ENCODE data around the gene EME1. TPM values are rescaled to one million over a fixed set of nuclear protein-coding genes. Genes with fewer than 3 reads are reported as not detected.
"Not testable (repeated sequence)": the region's sequence is repeated elsewhere in the genome, so short reads cannot be mapped to it uniquely, and the experiment has no call there.

Gene EME1
- polyA plus RNA-seq, 1 donor, result 3.5 TPM

- DNase-seq, result no peak
- Histone ChIP-seq H3K36me3 (ENCODE audit: control insufficient read depth, insufficient read depth, low read length) (no peaks in the 10 kb centered on the region), H3K4me3 (ENCODE audit: low read length) (no peak overlapping the region), H3K4me1 (ENCODE audit: control insufficient read depth, insufficient read depth, low read length) (peaks cover 3% of the 10 kb centered on the region), H3K27me3 (ENCODE audit: control insufficient read depth, insufficient read depth, low read length) (no peaks in the 10 kb centered on the region), H3K9me3 (ENCODE audit: control insufficient read depth, low read depth, low read length) (peaks cover 2% of the 10 kb centered on the region), H3K27ac (ENCODE audit: low read length) (no peak overlapping the region)
- WGBS (ENCODE audit: insufficient coverage, low lambda C conversion rate), result 100% methylated on average over 1 of the region's 3 CpGs
Observed at GRCh38 chr17:50414808-50415207, 41.8 kb downstream of the EME1 start.

GRCh38 chr17:50419577-50419976 lies 46.5 kb downstream of the EME1 start:
- H3K4me1 ChIP-seq (ENCODE audit: control insufficient read depth, insufficient read depth, low read length), result peaks cover 17% of the 10 kb centered on the region
- H3K4me3 ChIP-seq (ENCODE audit: low read length); H3K27ac ChIP-seq (ENCODE audit: low read length); H3K36me3 ChIP-seq (ENCODE audit: control insufficient read depth, insufficient read depth, low read length); H3K9me3 ChIP-seq (ENCODE audit: control insufficient read depth, low read depth, low read length); H3K27me3 ChIP-seq (ENCODE audit: control insufficient read depth, insufficient read depth, low read length); DNase-seq: not testable (repeated sequence)
- WGBS (ENCODE audit: insufficient coverage, low lambda C conversion rate), result no CpG with 5 or more reads among the region's 10 CpGs

GRCh38 chr17:50420419-50421112 lies 47.5 kb downstream of the EME1 start:
- Histone ChIP-seq H3K4me1 (ENCODE audit: control insufficient read depth, insufficient read depth, low read length) (peaks cover 27% of the 10 kb centered on the region), H3K36me3 (ENCODE audit: control insufficient read depth, insufficient read depth, low read length) (no peaks in the 10 kb centered on the region), H3K27me3 (ENCODE audit: control insufficient read depth, insufficient read depth, low read length) (no peaks in the 10 kb centered on the region), H3K9me3 (ENCODE audit: control insufficient read depth, low read depth, low read length) (peaks cover 3% of the 10 kb centered on the region), H3K4me3 (ENCODE audit: low read length) (no peak overlapping the region), H3K27ac (ENCODE audit: low read length) (no peak overlapping the region)
- DNase-seq, result no peak
- 100% methylated on average over 2 of the region's 6 CpGs for WGBS (ENCODE audit: insufficient coverage, low lambda C conversion rate)

GRCh38 chr17:50421308-50422051 lies 48.5 kb downstream of the EME1 start:
- 88% methylated on average over 1 of the region's 3 CpGs for WGBS (ENCODE audit: insufficient coverage, low lambda C conversion rate)
- H3K9me3 ChIP-seq (ENCODE audit: control insufficient read depth, low read depth, low read length), result peaks cover 5% of the 10 kb centered on the region
- DNase-seq, result peak in 1 of 2 donors; percentile 46
- H3K27ac ChIP-seq (ENCODE audit: low read length), result peak overlapping the region; percentile 18
- peaks cover 29% of the 10 kb centered on the region for H3K4me1 ChIP-seq (ENCODE audit: control insufficient read depth, insufficient read depth, low read length)
- H3K4me3 ChIP-seq (ENCODE audit: low read length), result no peak overlapping the region
- H3K36me3 ChIP-seq (ENCODE audit: control insufficient read depth, insufficient read depth, low read length), result no peaks in the 10 kb centered on the region
- H3K27me3 ChIP-seq (ENCODE audit: control insufficient read depth, insufficient read depth, low read length), result no peaks in the 10 kb centered on the region

- H3K27ac ChIP-seq (ENCODE audit: low read length), result no peak overlapping the region
- H3K27me3 ChIP-seq (ENCODE audit: control insufficient read depth, insufficient read depth, low read length), result no peaks in the 10 kb centered on the region
- H3K4me3 ChIP-seq (ENCODE audit: low read length), result no peak overlapping the region
- 100% methylated on average over 1 of the region's 2 CpGs for WGBS (ENCODE audit: insufficient coverage, low lambda C conversion rate)
- peaks cover 5% of the 10 kb centered on the region for H3K9me3 ChIP-seq (ENCODE audit: control insufficient read depth, low read depth, low read length)
- H3K4me1 ChIP-seq (ENCODE audit: control insufficient read depth, insufficient read depth, low read length), result peaks cover 37% of the 10 kb centered on the region
- DNase-seq, result no peak
- no peaks in the 10 kb centered on the region for H3K36me3 ChIP-seq (ENCODE audit: control insufficient read depth, insufficient read depth, low read length)
Observed at GRCh38 chr17:50422738-50423137, 49.7 kb downstream of the EME1 start.

GRCh38 chr17:50423553-50424159 lies 50.6 kb downstream of the EME1 start:
- no CpG with 5 or more reads among the region's 6 CpGs for WGBS (ENCODE audit: insufficient coverage, low lambda C conversion rate)
- DNase-seq, result peak; percentile 53 to 69

GRCh38 chr17:50424246-50424995 lies 51.4 kb downstream of the EME1 start:
- Histone ChIP-seq H3K27ac (ENCODE audit: low read length) (peak overlapping the region; percentile 59), H3K9me3 (ENCODE audit: control insufficient read depth, low read depth, low read length) (peaks cover 2% of the 10 kb centered on the region), H3K4me3 (ENCODE audit: low read length) (no peak overlapping the region), H3K4me1 (ENCODE audit: control insufficient read depth, insufficient read depth, low read length) (peaks cover 51% of the 10 kb centered on the region), H3K36me3 (ENCODE audit: control insufficient read depth, insufficient read depth, low read length) (no peaks in the 10 kb centered on the region), H3K27me3 (ENCODE audit: control insufficient read depth, insufficient read depth, low read length) (no peaks in the 10 kb centered on the region)
- DNase-seq, result no peak
- WGBS (ENCODE audit: insufficient coverage, low lambda C conversion rate), result 80% methylated on average over 1 of the region's 9 CpGs

More at GRCh38 chr17:50423553-50424159, 50.6 kb downstream of the EME1 start:
- Histone ChIP-seq H3K4me3 (ENCODE audit: low read length) (no peak overlapping the region), H3K27me3 (ENCODE audit: control insufficient read depth, insufficient read depth, low read length) (no peaks in the 10 kb centered on the region), H3K36me3 (ENCODE audit: control insufficient read depth, insufficient read depth, low read length) (no peaks in the 10 kb centered on the region), H3K9me3 (ENCODE audit: control insufficient read depth, low read depth, low read length) (peaks cover 5% of the 10 kb centered on the region), H3K4me1 (ENCODE audit: control insufficient read depth, insufficient read depth, low read length) (peaks cover 46% of the 10 kb centered on the region), H3K27ac (ENCODE audit: low read length) (no peak overlapping the region)

- peak; percentile 66 to 83 for DNase-seq
- Histone ChIP-seq H3K9me3 (ENCODE audit: control insufficient read depth, low read depth, low read length) (peaks cover 2% of the 10 kb centered on the region), H3K36me3 (ENCODE audit: control insufficient read depth, insufficient read depth, low read length) (no peaks in the 10 kb centered on the region), H3K4me1 (ENCODE audit: control insufficient read depth, insufficient read depth, low read length) (peaks cover 58% of the 10 kb centered on the region), H3K27me3 (ENCODE audit: control insufficient read depth, insufficient read depth, low read length) (no peaks in the 10 kb centered on the region), H3K4me3 (ENCODE audit: low read length) (peak overlapping the region; percentile 71), H3K27ac (ENCODE audit: low read length) (peak overlapping the region; percentile 59)
- no CpG with 5 or more reads among the region's 8 CpGs for WGBS (ENCODE audit: insufficient coverage, low lambda C conversion rate)
Observed at GRCh38 chr17:50424996-50425681, 52.1 kb downstream of the EME1 start.

- H3K4me1 ChIP-seq (ENCODE audit: control insufficient read depth, insufficient read depth, low read length), result peaks cover 52% of the 10 kb centered on the region
- peaks cover 2% of the 10 kb centered on the region for H3K9me3 ChIP-seq (ENCODE audit: control insufficient read depth, low read depth, low read length)
- peak within 1 kb of the TSS; percentile 93 for H3K27ac ChIP-seq (ENCODE audit: low read length)
- no peaks in the 10 kb centered on the region for H3K27me3 ChIP-seq (ENCODE audit: control insufficient read depth, insufficient read depth, low read length)
- DNase-seq, result peak in 1 of 2 donors; percentile 76
- H3K4me3 ChIP-seq (ENCODE audit: low read length), result peak within 1 kb of the TSS; percentile 71
- no peaks in the 10 kb centered on the region for H3K36me3 ChIP-seq (ENCODE audit: control insufficient read depth, insufficient read depth, low read length)
- WGBS (ENCODE audit: insufficient coverage, low lambda C conversion rate), result no CpG with 5 or more reads among the region's 70 CpGs
Observed at GRCh38 chr17:50425682-50426471, 52.8 kb downstream of the EME1 start, which contains the start of gene ACSF2. Gene ACSF2, plus strand, starts transcription at chr17:50426218. Its CDS starts 44 bp downstream, at chr17:50426262.

All from large intestine (tissue), 3 donors.